Erythroblast (primary cell): ENCODE measurements around the gene PTPRN2.

Experiments used
- GATA1 ChIP-seq: IDR thresholded peaks from 2 replicates; pipeline ENCODE4 v1.6.1; 2011; ENCODE audit warnings: low read depth, mild to moderate bottlenecking, control low read depth, low read length, moderate library complexity
- POLR2A ChIP-seq: IDR thresholded peaks from 2 replicates; pipeline ENCODE4 v1.6.1; 2011; ENCODE audit warnings: mild to moderate bottlenecking, low read length

- TF ChIP-seq POLR2A = no peak
- no peak for TF ChIP-seq GATA1
Observed at GRCh38 chr7:157918326-157919080, 669.1 kb downstream of the PTPRN2 start.
